Esophagus muscularis mucosa (tissue), 4 donors: ENCODE measurements around the gene OSBPL3.

Source experiments
- EP300 ChIP-seq: sonication (generic); formaldehyde crosslinking; IDR thresholded peaks from one replicate; pipeline ENCODE4 v1.6.1; 2017; ENCODE audit warnings: antibody characterized with exemption
- POLR2A ChIP-seq: fragments of 450-650 bp; IDR thresholded peaks from one replicate; pipeline ENCODE4 v1.6.1; 2017; ENCODE audit warnings: antibody characterized with exemption, moderate library complexity, mild to moderate bottlenecking, low read depth
- POLR2AphosphoS5 ChIP-seq, 2 donors: sonication (generic); formaldehyde crosslinking; IDR thresholded peaks; one replicate each; pipeline ENCODE4 v1.6.1; 2017; ENCODE audit warnings: antibody characterized with exemption in 2 of 2
- TF ChIP-seq, protein P1 (sequence below), 3 experiments: fragments of 200-600 bp in 2 of 3; fragments of 450-650 bp in 1 of 3; sonication (generic) in 2 of 3; IDR thresholded peaks; one replicate each; pipeline ENCODE4 v1.5.1; 2017 to 2019; ENCODE audit warnings: antibody characterized with exemption in 3 of 3, mild to moderate bottlenecking in 2 of 3, moderate library complexity in 1 of 3

DNA sequence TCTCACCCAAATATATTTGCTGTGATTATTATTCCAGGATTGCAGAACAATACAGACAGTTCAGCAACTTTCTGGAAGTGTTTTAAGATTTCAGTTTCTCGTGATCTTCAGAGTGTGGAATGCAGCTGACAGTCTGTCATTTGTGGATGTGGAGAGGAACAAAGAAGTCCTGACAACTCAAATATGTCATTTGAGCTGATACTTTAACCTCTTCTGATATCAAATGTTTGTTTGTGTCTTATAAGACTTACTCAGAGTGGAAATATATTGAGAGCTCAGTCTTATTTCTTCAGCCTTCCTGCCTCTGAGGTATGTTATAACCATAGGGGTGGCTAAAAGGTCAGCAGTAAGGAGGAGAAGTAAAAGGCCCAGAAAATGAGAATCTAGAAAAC lies 96.4 kb downstream of the OSBPL3 start:
- TF ChIP-seq, protein P1, sequence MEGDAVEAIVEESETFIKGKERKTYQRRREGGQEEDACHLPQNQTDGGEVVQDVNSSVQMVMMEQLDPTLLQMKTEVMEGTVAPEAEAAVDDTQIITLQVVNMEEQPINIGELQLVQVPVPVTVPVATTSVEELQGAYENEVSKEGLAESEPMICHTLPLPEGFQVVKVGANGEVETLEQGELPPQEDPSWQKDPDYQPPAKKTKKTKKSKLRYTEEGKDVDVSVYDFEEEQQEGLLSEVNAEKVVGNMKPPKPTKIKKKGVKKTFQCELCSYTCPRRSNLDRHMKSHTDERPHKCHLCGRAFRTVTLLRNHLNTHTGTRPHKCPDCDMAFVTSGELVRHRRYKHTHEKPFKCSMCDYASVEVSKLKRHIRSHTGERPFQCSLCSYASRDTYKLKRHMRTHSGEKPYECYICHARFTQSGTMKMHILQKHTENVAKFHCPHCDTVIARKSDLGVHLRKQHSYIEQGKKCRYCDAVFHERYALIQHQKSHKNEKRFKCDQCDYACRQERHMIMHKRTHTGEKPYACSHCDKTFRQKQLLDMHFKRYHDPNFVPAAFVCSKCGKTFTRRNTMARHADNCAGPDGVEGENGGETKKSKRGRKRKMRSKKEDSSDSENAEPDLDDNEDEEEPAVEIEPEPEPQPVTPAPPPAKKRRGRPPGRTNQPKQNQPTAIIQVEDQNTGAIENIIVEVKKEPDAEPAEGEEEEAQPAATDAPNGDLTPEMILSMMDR (IDR thresholded peaks at IDR 0.05) = no peak
- TF ChIP-seq POLR2A (no peak), EP300 (no peak), POLR2AphosphoS5 (IDR thresholded peaks at IDR 0.05) (no peak)
